SJCRH30 (cell line): ENCODE measurements around the gene ADAMTS18. TPM values are rescaled to one million over a fixed set of nuclear protein-coding genes. Genes with fewer than 3 reads are reported as not detected.

Experiments
- total RNA-seq: library from RNA; depleted of rRNA; stranded (reverse); fragments of >200 nt; shearing (Covaris generic); gene quantifications from 2 replicates; pipeline ENCODE4 v1.2.3, GENCODE V29; 2014; rRNA removed

ADAMTS18 gene
- total RNA-seq, 1 experiment from 2014 or later, result 0.16 TPM

Other genes with a start within 250 kb of the ADAMTS18 start
- gene MON1B, start 243.8 kb downstream of the ADAMTS18 start, total RNA-seq, result 10.4 and 12.3 TPM in 2 replicates
- gene SYCE1L, start 235.6 kb downstream of the ADAMTS18 start, total RNA-seq, result 0.49 and 0.63 TPM in 2 replicates